ENCODE results near the gene MGST2.

MGST2 gene

GRCh38 chr4:139745111-139745639 lies 79.6 kb downstream of the MGST2 start:
- no peak for DNase-seq

- DNase-seq, result no peak
Observed at GRCh38 chr4:139746431-139747171, 81.0 kb downstream of the MGST2 start.

DNA sequence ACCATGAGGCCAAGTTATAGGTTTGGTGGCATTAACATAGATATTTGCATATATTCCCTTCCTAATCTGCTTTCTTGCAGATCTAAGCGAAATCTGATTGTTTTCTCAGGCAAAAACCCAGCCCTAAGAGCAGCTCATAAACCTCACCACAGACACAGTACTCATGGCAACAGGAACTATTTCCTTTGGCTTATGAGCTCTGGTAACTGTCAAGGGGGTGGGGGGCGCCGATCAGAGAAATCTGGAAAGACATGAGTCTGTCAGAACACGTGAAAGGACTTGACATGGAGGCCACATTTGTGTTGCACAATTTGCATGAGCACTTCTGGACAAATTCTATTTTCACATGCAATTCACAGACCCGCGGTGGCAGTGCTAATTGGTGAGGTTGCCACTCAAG lies 83.7 kb downstream of the MGST2 start:
- no peak for DNase-seq

GRCh38 chr4:139749835-139750498 lies 84.3 kb downstream of the MGST2 start:
- no peak for DNase-seq

GRCh38 chr4:139753686-139754085 lies 88.1 kb downstream of the MGST2 start:
- no peak for DNase-seq
